Transverse colon (tissue), 4 donors: ENCODE data around the gene SINHCAF.

Experiments
- EP300 ChIP-seq: sonication (generic); formaldehyde crosslinking; IDR thresholded peaks from one replicate; pipeline ENCODE4 v1.6.1; 2017; ENCODE audit warnings: antibody characterized with exemption, low read depth
- POLR2A ChIP-seq: fragments of 450-650 bp; IDR thresholded peaks from one replicate; pipeline ENCODE4 v1.6.1; 2016; ENCODE audit warnings: antibody characterized with exemption, mild to moderate bottlenecking, moderate library complexity
- POLR2AphosphoS5 ChIP-seq, 3 donors: sonication (generic); formaldehyde crosslinking; IDR thresholded peaks; one replicate each; pipeline ENCODE4 v1.6.1; 2016; ENCODE audit warnings: antibody characterized with exemption in 3 of 3
- TF ChIP-seq, protein P1 (sequence below), 5 experiments: fragments of 200-600 bp in 3 of 5; fragments of 450-650 bp in 2 of 5; sonication (generic) in 3 of 5; IDR thresholded peaks; 1 replicate in 2 of 5; 2 replicates in 3 of 5; pipeline ENCODE4 v1.5.1; 2016 to 2017; ENCODE audit warnings: antibody characterized with exemption in 5 of 5, inconsistent platforms in 3 of 5, mild to moderate bottlenecking in 2 of 5, moderate library complexity in 1 of 5

- TF ChIP-seq, protein P1, sequence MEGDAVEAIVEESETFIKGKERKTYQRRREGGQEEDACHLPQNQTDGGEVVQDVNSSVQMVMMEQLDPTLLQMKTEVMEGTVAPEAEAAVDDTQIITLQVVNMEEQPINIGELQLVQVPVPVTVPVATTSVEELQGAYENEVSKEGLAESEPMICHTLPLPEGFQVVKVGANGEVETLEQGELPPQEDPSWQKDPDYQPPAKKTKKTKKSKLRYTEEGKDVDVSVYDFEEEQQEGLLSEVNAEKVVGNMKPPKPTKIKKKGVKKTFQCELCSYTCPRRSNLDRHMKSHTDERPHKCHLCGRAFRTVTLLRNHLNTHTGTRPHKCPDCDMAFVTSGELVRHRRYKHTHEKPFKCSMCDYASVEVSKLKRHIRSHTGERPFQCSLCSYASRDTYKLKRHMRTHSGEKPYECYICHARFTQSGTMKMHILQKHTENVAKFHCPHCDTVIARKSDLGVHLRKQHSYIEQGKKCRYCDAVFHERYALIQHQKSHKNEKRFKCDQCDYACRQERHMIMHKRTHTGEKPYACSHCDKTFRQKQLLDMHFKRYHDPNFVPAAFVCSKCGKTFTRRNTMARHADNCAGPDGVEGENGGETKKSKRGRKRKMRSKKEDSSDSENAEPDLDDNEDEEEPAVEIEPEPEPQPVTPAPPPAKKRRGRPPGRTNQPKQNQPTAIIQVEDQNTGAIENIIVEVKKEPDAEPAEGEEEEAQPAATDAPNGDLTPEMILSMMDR (IDR thresholded peaks at IDR 0.05) = no peak
- TF ChIP-seq EP300 = no peak
- TF ChIP-seq POLR2A = no peak
- no peak for TF ChIP-seq POLR2AphosphoS5 (IDR thresholded peaks at IDR 0.05)
These were observed 17.8 kb downstream of the SINHCAF start for GRCh38 chr12:31308116-31308515.
